Endothelial cell of umbilical vein (primary cell): Measurements from ENCODE around the gene CCT8. TPM values are rescaled to one million over a fixed set of nuclear protein-coding genes. Genes with fewer than 3 reads are reported as not detected.

ENCODE experiments used
- BruUV-seq: library from RNA; stranded (reverse); fragments of 400-500 nt; replicated peaks from 2 replicates; lab custom pipeline; 2021; lab: Mats Ljungman, UMichigan
- CTCF ChIA-PET: fragments of 300-600, 350-600 bp; sonication (Branson Sonifier 250); formaldehyde crosslinking; loops from one replicate; lab custom pipeline; 2021; ENCODE audit warnings: antibody characterized with exemption, inconsistent platforms; lab: Charles Lee
- POLR2A ChIA-PET: fragments of 300-600, 350-600 bp; sonication (Branson Sonifier 250); formaldehyde crosslinking; loops from one replicate; lab custom pipeline; 2021; ENCODE audit warnings: antibody characterized with exemption, inconsistent platforms; lab: Charles Lee
- DNase-seq: peaks from one replicate; pipeline ENCODE4 v3.0.0-alpha.2; 2011; ENCODE audit warnings: low read depth, low spot score
- FAIRE-seq: peaks from 2 replicates; lab custom pipeline; 2011; peaks lifted over from hg19 to GRCh38; lab: Jason Lieb, UNC
- H2AFZ ChIP-seq: 2 replicates; pipeline ENCODE4 v1.6.0; 2012; ENCODE audit warnings: low read depth, low read length, control low read depth, inconsistent platforms
- H3K27ac ChIP-seq: 2 replicates; pipeline ENCODE4 v1.5.1; 2011; ENCODE audit warnings: low read depth, mild to moderate bottlenecking, control low read depth, low read length, moderate library complexity; ENCODE audit not compliant: insufficient read depth
- H3K27me3 ChIP-seq, 2 experiments: 2 replicates each; pipeline versions ENCODE4 v1.6.0 to v1.6.1; 2011; ENCODE audit warnings: low read length in 2 of 2, mixed read lengths in 1 of 2; ENCODE audit not compliant: control insufficient read depth in 2 of 2, insufficient read depth in 2 of 2
- H3K36me3 ChIP-seq, 2 experiments: 2 replicates in 1 of 2; 3 replicates in 1 of 2; pipeline ENCODE4 v1.5.1; 2011; ENCODE audit warnings: low read length in 2 of 2, mild to moderate bottlenecking in 1 of 2, moderate library complexity in 1 of 2; ENCODE audit not compliant: control insufficient read depth in 2 of 2, insufficient read depth in 2 of 2; ENCODE audit errors: extremely low read depth in 1 of 2
- H3K4me1 ChIP-seq: 3 replicates; pipeline ENCODE4 v1.5.1; 2011; ENCODE audit warnings: mild to moderate bottlenecking, low read length; ENCODE audit not compliant: control insufficient read depth, insufficient read depth; ENCODE audit errors: extremely low read depth
- H3K4me2 ChIP-seq: 2 replicates; pipeline ENCODE4 v1.6.1; 2011; ENCODE audit warnings: low read length, control low read depth, mixed read lengths; ENCODE audit not compliant: insufficient read depth
- H3K4me3 ChIP-seq, 3 experiments: fragments of 200-600 bp in 1 of 3; sonication (generic), shearing (Covaris generic) in 1 of 3; replicated peaks in 1 of 3; 2 replicates each; pipeline ENCODE4 v1.5.1; 2011 to 2016; ENCODE audit warnings: control low read depth in 3 of 3, low read length in 3 of 3, mild to moderate bottlenecking in 2 of 3, inconsistent platforms in 1 of 3, low read depth in 1 of 3, moderate library complexity in 1 of 3; ENCODE audit not compliant: insufficient read depth in 1 of 3
- H3K79me2 ChIP-seq: 2 replicates; pipeline ENCODE4 v1.6.0; 2012; ENCODE audit warnings: low read length, inconsistent platforms; ENCODE audit not compliant: control insufficient read depth, insufficient read depth
- H3K9ac ChIP-seq: replicated peaks from 2 replicates; pipeline ENCODE3; 2011; ENCODE audit warnings: low read length, control low read depth; ENCODE audit not compliant: insufficient read depth; ENCODE audit errors: extremely low read depth
- H3K9me1 ChIP-seq: replicated peaks from 3 replicates; pipeline ENCODE4 v1.6.0; 2011; ENCODE audit warnings: mild to moderate bottlenecking, low read length; ENCODE audit not compliant: control insufficient read depth, insufficient read depth; ENCODE audit errors: extremely low read depth
- H3K9me3 ChIP-seq: replicated peaks from 2 replicates; pipeline ENCODE4 v1.5.1; 2012; ENCODE audit warnings: low read length, inconsistent platforms; ENCODE audit not compliant: control insufficient read depth, insufficient read depth
- H4K20me1 ChIP-seq: replicated peaks from 2 replicates; pipeline ENCODE3; 2011; ENCODE audit warnings: mild to moderate bottlenecking, low read length; ENCODE audit not compliant: control insufficient read depth, insufficient read depth; ENCODE audit errors: extremely low read depth
- CTCF ChIP-seq, 2 donors: IDR thresholded peaks; 1 replicate in 1 of 2; 2 replicates in 1 of 2; pipeline ENCODE4 v1.5.1; 2011; ENCODE audit warnings: low read length in 2 of 2, mild to moderate bottlenecking in 2 of 2, moderate library complexity in 2 of 2, control low read depth in 1 of 2, inconsistent platforms in 1 of 2, low read depth in 1 of 2; ENCODE audit not compliant: insufficient read depth in 1 of 2; ENCODE audit errors: extremely low read depth in 1 of 2
- EZH2 ChIP-seq: IDR thresholded peaks from 2 replicates; pipeline ENCODE4 v1.6.1; 2012; ENCODE audit warnings: borderline replicate concordance, low read depth, mild to moderate bottlenecking, moderate library complexity, low read length, inconsistent platforms; ENCODE audit not compliant: severe bottlenecking
- FOS ChIP-seq: IDR thresholded peaks from 2 replicates; pipeline ENCODE4 v1.6.1; 2011; ENCODE audit warnings: mild to moderate bottlenecking, low read length, moderate library complexity, borderline replicate concordance; ENCODE audit not compliant: insufficient read depth
- GATA2 ChIP-seq: IDR thresholded peaks from 2 replicates; pipeline ENCODE4 v1.7.0; 2011; ENCODE audit warnings: low read depth, mild to moderate bottlenecking, moderate library complexity, mixed read lengths, low read length; ENCODE audit not compliant: insufficient read length, insufficient read depth
- JUN ChIP-seq: IDR thresholded peaks from 2 replicates; pipeline ENCODE4 v1.6.1; 2011; ENCODE audit warnings: borderline replicate concordance, low read depth; ENCODE audit not compliant: insufficient read length, insufficient read depth
- MYC ChIP-seq: IDR thresholded peaks from one replicate; pipeline ENCODE4 v1.6.1; 2011; ENCODE audit warnings: mild to moderate bottlenecking, low read depth, low read length
- POLR2AphosphoS5 ChIP-seq: IDR thresholded peaks from 2 replicates; pipeline ENCODE4 v1.6.1; 2012; ENCODE audit warnings: low read depth, mild to moderate bottlenecking, control low read depth, low read length, moderate library complexity; ENCODE audit not compliant: insufficient read depth
- dilution Hi-C: fragments of 300-500 bp; cut with MboI; formaldehyde crosslinking; loops from one replicate; pipeline ENCODE4 v1.15.0; 2019; ENCODE audit warnings: low sequenced_read_pairs; ENCODE audit not compliant: extremely low pct_ligation_motif_present
- intact Hi-C: fragments of 100-400 bp; cut with micrococcal nuclease; formaldehyde crosslinking; loops from one replicate; pipeline ENCODE4 v1.10.0; 2022
- polyA plus RNA-seq, 4 experiments: library from polyadenylated mRNA; depleted of rRNA in 3 of 4; stranded (reverse) in 3 of 4; unstranded in 1 of 4; fragments of >200 nt; gene quantifications; 2 replicates each; pipeline versions ENCODE4 v1.2.1 to v1.2.3, GENCODE V29; 2011 to 2012; ENCODE audit warnings: missing spikeins in 1 of 4
- total RNA-seq: library from RNA; stranded (reverse); gene quantifications from 2 replicates; pipeline ENCODE4 v1.2.3, GENCODE V29; 2021
- TF ChIP-seq, protein P1 (sequence below): IDR thresholded peaks from 2 replicates; pipeline ENCODE4 v1.6.1; 2011; ENCODE audit not compliant: insufficient read depth, insufficient read length

The CCT8 gene
- total and polyA plus RNA-seq, 2 donors (not counting 3 experiments of a cell fraction or from before 2014, with no cell fraction given), result 102 to 212 TPM

DNA sequence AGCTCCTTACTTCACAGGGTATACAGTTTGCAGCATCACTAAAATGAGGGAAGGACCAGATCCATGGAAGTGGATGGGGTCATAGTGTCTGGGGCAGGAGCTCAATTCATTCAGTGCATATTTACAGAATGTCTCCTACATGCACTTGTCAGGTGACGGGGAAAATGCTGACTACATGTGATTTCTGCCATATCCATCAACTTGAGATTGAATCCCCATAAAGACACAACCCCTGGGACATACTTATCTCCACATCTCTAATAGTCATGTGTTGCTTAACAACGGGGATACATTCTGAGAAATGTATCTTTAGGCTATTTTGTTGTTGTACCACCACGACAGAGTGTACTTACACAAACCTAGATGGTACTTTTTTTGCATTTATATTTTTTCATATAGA, 66.3 kb downstream of the CCT8 start:
- BruUV-seq, result no TSS peak
- Histone ChIP-seq H3K9me3 (no peaks in the 10 kb centered on the region), H4K20me1 (no peaks in the 10 kb centered on the region), H3K79me2 (no peaks in the 10 kb centered on the region), H3K27ac (no peak overlapping the region), H3K27me3 (no peaks in the 10 kb centered on the region), H2AFZ (no peak overlapping the region), H3K4me2 (no peak overlapping the region), H3K9ac (no peak overlapping the region), H3K4me3 (no peak overlapping the region), H3K4me1 (peaks cover 8% of the 10 kb centered on the region), H3K36me3 (peaks cover 6 to 10% of the 10 kb centered on the region in 2 experiments), H3K9me1 (no peaks in the 10 kb centered on the region)
- dilution Hi-C loops, result no loop called here
- intact Hi-C loops, result no loop called here
- POLR2A ChIA-PET, result no interaction called here
- no peak for DNase-seq
- FAIRE-seq, result no peak
- TF ChIP-seq, protein P1, sequence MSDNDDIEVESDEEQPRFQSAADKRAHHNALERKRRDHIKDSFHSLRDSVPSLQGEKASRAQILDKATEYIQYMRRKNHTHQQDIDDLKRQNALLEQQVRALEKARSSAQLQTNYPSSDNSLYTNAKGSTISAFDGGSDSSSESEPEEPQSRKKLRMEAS, result no peak
- TF ChIP-seq FOS (no peak), MYC (no peak), POLR2AphosphoS5 (no peak), JUN (no peak), CTCF (IDR thresholded peaks at IDR 0.05; ENCODE audit: extremely low read depth in 1 of 2, insufficient read depth in 1 of 2, low read depth in 1 of 2, low read length in 2 of 2) (no peak), EZH2 (no peak), GATA2 (no peak)
- CTCF ChIA-PET, result no interaction called here

Other genes starting within 250 kb of the CCT8 start
- 21.5 and 23.0 TPM in 2 replicates for gene LTN1, start 80.8 kb downstream of the CCT8 start, total RNA-seq
- 2.9 and 3.8 TPM in 2 replicates for gene LTN1, start 80.8 kb downstream of the CCT8 start, polyA plus RNA-seq
- 15.8 and 16.4 TPM in 2 replicates for gene RWDD2B, start 54.3 kb downstream of the CCT8 start, total RNA-seq
- gene RWDD2B, start 54.3 kb downstream of the CCT8 start, polyA plus RNA-seq, result 8.7 and 10.5 TPM in 2 replicates
- 29.3 and 31.3 TPM in 2 replicates for gene USP16, start 49.0 kb downstream of the CCT8 start, total RNA-seq
- gene USP16, start 49.0 kb downstream of the CCT8 start, polyA plus RNA-seq, result 4.0 and 5.9 TPM in 2 replicates
- 8.1 and 10.9 TPM in 2 replicates for gene MAP3K7CL, start 57.0 kb upstream of the CCT8 start, total RNA-seq
- gene MAP3K7CL, start 57.0 kb upstream of the CCT8 start, polyA plus RNA-seq, result 4.5 and 6.1 TPM in 2 replicates
- 28.8 and 30.3 TPM in 2 replicates for gene BACH1, start 225.3 kb upstream of the CCT8 start, total RNA-seq
- 3.8 and 7.2 TPM in 2 replicates for gene BACH1, start 225.3 kb upstream of the CCT8 start, polyA plus RNA-seq